ENCODE results near the gene CHIT1. TPM values are rescaled to one million over a fixed set of nuclear protein-coding genes. Genes with fewer than 3 reads are reported as not detected.

Gene CHIT1
- total RNA-seq, 2 donors from 2014 or later: 0.30 TPM; not detected in 1

GRCh38 chr1:203214871-203215270, 14.6 kb downstream of the CHIT1 start:
- H3K27me3 ChIP-seq: no peaks in the 10 kb centered on the region
- no peaks in the 10 kb centered on the region for H3K36me3 ChIP-seq
- no peak overlapping the region for H3K9ac ChIP-seq (ENCODE audit: low read depth in 2 of 2, low read length in 2 of 2)
- no peak overlapping the region for H3K4me3 ChIP-seq
- no peak for DNase-seq
- TF ChIP-seq, protein P1, sequence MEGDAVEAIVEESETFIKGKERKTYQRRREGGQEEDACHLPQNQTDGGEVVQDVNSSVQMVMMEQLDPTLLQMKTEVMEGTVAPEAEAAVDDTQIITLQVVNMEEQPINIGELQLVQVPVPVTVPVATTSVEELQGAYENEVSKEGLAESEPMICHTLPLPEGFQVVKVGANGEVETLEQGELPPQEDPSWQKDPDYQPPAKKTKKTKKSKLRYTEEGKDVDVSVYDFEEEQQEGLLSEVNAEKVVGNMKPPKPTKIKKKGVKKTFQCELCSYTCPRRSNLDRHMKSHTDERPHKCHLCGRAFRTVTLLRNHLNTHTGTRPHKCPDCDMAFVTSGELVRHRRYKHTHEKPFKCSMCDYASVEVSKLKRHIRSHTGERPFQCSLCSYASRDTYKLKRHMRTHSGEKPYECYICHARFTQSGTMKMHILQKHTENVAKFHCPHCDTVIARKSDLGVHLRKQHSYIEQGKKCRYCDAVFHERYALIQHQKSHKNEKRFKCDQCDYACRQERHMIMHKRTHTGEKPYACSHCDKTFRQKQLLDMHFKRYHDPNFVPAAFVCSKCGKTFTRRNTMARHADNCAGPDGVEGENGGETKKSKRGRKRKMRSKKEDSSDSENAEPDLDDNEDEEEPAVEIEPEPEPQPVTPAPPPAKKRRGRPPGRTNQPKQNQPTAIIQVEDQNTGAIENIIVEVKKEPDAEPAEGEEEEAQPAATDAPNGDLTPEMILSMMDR (IDR thresholded peaks at IDR 0.05): no peak
- no peaks in the 10 kb centered on the region for H3K4me1 ChIP-seq
- intact Hi-C loops (cut with DNase I): loop anchor here (5.0 kb wide), 1 partner anchor 98 kb away; no protein-coding TSS in a partner anchor
- no peak overlapping the region for H3K27ac ChIP-seq
- H3K9me3 ChIP-seq: no peaks in the 10 kb centered on the region

DNA sequence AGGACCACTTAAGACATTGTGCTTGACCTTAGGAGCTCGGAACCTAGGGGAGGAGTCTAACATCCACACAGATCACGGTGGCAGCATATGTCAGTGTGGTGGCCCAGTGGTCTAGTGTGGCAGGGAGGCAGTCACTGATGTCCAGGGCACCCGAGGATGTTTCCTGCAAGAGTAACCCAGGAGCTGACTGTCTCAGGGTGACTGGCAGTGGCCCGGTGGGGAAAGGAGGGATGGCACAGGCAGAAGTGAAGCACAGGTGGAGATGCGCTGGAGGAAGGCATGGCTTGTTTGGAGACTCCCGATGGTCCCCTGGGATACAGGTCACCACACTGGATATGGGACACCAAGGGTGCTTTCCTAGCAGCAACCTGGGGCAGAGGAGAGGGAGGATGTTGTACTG, 16.3 kb downstream of the CHIT1 start:
- Histone ChIP-seq H3K4me3 (no peak overlapping the region), H3K27me3 (no peaks in the 10 kb centered on the region), H3K36me3 (no peaks in the 10 kb centered on the region), H3K9ac (ENCODE audit: low read depth in 2 of 2, low read length in 2 of 2) (no peak overlapping the region), H3K4me1 (no peaks in the 10 kb centered on the region), H3K9me3 (no peaks in the 10 kb centered on the region), H3K27ac (no peak overlapping the region)
- intact Hi-C loops (cut with DNase I): no loop called here
- DNase-seq: no peak
- TF ChIP-seq, protein P1 (IDR thresholded peaks at IDR 0.05): no peak

- TF ChIP-seq, protein P1 (IDR thresholded peaks at IDR 0.05): no peak
- H3K4me1 ChIP-seq: no peaks in the 10 kb centered on the region
- intact Hi-C loops (cut with DNase I): no loop called here
- no peaks in the 10 kb centered on the region for H3K9me3 ChIP-seq
- no peak for DNase-seq
- no peak overlapping the region for H3K9ac ChIP-seq (ENCODE audit: low read depth in 2 of 2, low read length in 2 of 2)
- H3K27ac ChIP-seq: no peak overlapping the region
- no peak overlapping the region for H3K4me3 ChIP-seq
- H3K27me3 ChIP-seq: no peaks in the 10 kb centered on the region
- H3K36me3 ChIP-seq: no peaks in the 10 kb centered on the region
These were observed 17.7 kb downstream of the CHIT1 start for GRCh38 chr1:203211812-203212211.

GRCh38 chr1:203210988-203211387, 18.5 kb downstream of the CHIT1 start:
- intact Hi-C loops (cut with DNase I): no loop called here
- TF ChIP-seq, protein P1 (IDR thresholded peaks at IDR 0.05): no peak
- no peak overlapping the region for H3K4me3 ChIP-seq
- no peak overlapping the region for H3K9ac ChIP-seq (ENCODE audit: low read depth in 2 of 2, low read length in 2 of 2)
- no peaks in the 10 kb centered on the region for H3K4me1 ChIP-seq
- no peak for DNase-seq
- no peaks in the 10 kb centered on the region for H3K27me3 ChIP-seq
- H3K9me3 ChIP-seq: no peaks in the 10 kb centered on the region
- no peaks in the 10 kb centered on the region for H3K36me3 ChIP-seq
- H3K27ac ChIP-seq: no peak overlapping the region

GRCh38 chr1:203210350-203210749, 19.1 kb downstream of the CHIT1 start:
- no peak overlapping the region for H3K9ac ChIP-seq (ENCODE audit: low read depth in 2 of 2, low read length in 2 of 2)
- no peak overlapping the region for H3K4me3 ChIP-seq
- no peaks in the 10 kb centered on the region for H3K9me3 ChIP-seq
- H3K36me3 ChIP-seq: no peaks in the 10 kb centered on the region
- DNase-seq: no peak
- H3K27me3 ChIP-seq: no peaks in the 10 kb centered on the region
- TF ChIP-seq, protein P1 (IDR thresholded peaks at IDR 0.05): no peak
- no peaks in the 10 kb centered on the region for H3K4me1 ChIP-seq
- intact Hi-C loops (cut with DNase I): no loop called here
- no peak overlapping the region for H3K27ac ChIP-seq

DNA sequence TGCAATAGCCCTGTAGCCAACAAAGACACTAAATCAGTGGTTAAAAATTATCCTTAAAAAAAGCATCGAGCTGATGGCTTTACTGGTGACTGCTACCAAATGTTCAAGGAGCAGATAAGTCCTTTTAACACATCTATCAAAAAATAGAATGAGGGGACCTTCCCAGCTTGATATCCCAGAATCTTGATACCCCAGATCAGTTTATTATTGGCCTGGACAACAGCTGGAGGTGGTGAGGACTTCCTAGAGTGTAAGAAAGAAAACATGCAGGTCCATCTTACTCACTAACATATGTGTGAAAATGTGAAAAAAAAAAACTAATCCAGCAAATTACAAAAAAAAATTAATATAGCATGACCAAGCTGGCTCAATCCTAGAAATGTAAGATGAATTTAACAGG, 21.3 kb downstream of the CHIT1 start:
- DNase-seq: no peak
- intact Hi-C loops (cut with DNase I): no loop called here
- Histone ChIP-seq H3K4me1 (no peaks in the 10 kb centered on the region), H3K4me3 (no peak overlapping the region), H3K27ac (no peak overlapping the region), H3K36me3 (no peaks in the 10 kb centered on the region), H3K27me3 (no peaks in the 10 kb centered on the region), H3K9ac (ENCODE audit: low read depth in 2 of 2, low read length in 2 of 2) (no peak overlapping the region), H3K9me3 (no peaks in the 10 kb centered on the region)
- TF ChIP-seq, protein P1 (IDR thresholded peaks at IDR 0.05): no peak

All from colonic mucosa (tissue), 4 donors.